ENCODE measurements around the gene SLC13A5.

GRCh38 chr17:6669479-6670212 is 43.5 kb downstream of the SLC13A5 start:
- TF ChIP-seq POLR2AphosphoS5 (IDR thresholded peaks at IDR 0.05; ENCODE audit: low read depth, low read length) (no peak), POLR2A (IDR thresholded peaks at IDR 0.05; ENCODE audit: low read depth, low read length) (no peak)

Measured in GM12892 (cell line).